Stimulated activated CD4-positive, alpha-beta T cell treated with anti-CD3 and anti-CD28 coated beads, Interleukin-2, amount 100 ng/mL, for 48 hours (primary cell): ENCODE measurements around the gene WDR11.
"Not testable (repeated sequence)": the region's sequence is repeated elsewhere in the genome, so short reads cannot be mapped to it uniquely, and the experiment has no call there.

ENCODE experiments used
- DNase-seq, 2 donors: peaks; one replicate each; pipeline ENCODE4 v3.0.0-alpha.2; 2020

The WDR11 gene

DNA sequence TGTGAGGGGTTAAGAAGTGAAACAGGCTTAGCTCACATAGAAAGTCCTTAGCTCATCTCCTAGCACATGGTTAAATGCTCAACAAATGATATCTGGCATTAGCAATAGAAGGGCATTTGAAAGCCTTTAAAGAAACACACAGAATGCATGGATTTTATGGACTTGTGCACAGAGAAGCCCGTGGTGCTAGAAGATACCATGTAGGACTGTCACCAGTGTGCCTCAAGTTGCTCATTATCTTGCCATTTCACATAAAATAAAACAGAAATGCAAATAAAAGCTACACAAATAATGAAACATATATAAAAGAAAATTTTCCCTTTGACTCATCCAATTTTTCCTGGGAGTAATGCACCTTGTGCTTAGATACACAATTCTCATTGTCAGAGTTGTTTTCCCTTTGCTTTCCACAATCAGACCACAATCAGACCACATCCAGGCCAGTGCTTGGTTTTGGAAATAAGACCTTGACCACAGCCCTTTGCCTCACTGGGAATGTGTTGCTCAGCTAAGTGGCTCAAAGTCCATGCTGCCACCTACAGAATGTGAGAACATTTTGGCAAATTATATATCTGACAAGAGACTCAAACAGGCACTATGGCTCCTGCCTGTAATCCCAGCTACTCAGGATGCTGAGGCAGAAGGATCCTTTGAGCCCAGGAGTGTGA, 9.5 kb upstream of the WDR11 start:
- no peak for DNase-seq

- no peak for DNase-seq
Observed at GRCh38 chr10:120854388-120854787, 3.2 kb downstream of the WDR11 start.

GRCh38 chr10:120861178-120861855, 10.2 kb downstream of the WDR11 start:
- DNase-seq = no peak

DNA sequence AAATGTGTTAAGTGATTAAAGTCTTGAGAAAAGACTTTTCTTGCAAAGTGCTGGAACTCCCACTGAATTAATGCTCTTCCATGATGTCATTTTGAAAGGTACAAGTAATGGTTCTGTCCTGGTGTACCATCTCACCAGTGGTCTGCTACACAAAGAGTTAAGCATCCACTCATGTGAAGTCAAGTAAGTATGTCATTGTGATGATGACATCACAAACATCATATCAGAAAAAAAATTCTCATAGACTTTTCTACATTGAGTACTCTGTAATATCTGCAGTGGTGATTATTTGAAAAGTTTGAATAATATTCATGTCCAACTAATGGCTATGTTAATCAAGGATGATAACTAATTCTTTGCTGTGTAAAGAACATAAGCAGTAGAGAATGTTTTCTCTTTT, 22.6 kb downstream of the WDR11 start:
- no peak for DNase-seq

- DNase-seq = no peak
Observed at GRCh38 chr10:120883071-120883470, 31.9 kb downstream of the WDR11 start.

DNA sequence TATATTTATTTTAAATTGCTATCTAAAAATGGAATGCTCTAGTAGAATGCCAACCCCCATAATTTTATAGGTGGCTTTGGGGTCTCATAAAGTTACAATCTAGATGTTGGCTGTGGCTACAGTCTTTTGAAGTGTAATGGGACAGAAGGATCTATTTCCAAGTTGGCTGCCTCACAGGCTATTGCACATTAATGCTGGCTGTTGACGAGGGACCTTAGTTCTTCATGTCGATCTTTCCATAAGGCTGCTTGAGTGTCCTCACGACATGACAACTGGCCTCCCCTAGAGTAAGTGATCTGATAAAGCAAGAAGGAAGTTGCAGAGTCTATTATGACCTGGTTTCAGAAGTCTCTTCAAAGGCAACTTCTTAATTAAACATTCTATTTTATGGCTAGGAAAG, 36.3 kb downstream of the WDR11 start:
- DNase-seq = no peak

GRCh38 chr10:120891365-120891764, 40.2 kb downstream of the WDR11 start:
- no peak for DNase-seq

- DNase-seq = no peak
Observed at GRCh38 chr10:120894556-120894955, 43.4 kb downstream of the WDR11 start.

DNA sequence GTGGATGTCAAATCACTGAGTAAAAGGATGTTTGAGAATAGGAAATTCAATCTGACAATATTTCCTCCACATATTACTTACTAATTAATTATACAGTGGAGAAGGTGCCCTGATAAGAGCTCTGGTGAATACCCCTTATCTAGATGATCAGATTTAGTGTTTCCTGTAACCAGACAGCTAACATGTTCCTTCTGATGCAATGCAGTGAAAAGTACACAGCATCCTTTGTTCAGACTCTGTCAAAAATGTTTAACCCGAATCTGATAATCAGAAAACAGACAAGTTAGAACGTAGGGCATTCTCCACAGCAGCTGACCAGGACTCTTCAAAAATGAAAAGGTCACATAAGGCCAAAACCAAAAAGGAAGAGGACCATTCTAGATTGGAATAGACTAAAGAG, 46.2 kb downstream of the WDR11 start:
- no peak for DNase-seq

DNA sequence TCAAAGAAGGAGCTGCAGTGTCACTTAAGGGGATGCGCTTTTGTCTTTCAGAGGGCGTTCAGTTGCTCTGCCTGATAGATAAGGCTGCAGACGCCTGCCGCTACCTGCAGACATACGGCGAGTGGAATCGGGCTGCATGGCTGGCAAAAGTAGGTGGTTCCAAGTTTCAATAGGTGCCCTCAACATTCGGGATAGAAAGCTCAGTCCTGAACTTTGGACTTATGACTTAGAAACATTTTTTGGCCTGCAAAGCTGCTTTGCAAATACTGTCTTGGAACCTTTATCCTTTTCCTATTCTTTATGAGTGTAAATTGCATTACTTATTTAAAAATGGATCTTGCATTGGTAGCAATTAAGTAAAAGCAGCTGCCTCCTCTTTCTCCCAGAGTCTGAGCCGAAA, 54.1 kb downstream of the WDR11 start:
- DNase-seq = no peak

DNA sequence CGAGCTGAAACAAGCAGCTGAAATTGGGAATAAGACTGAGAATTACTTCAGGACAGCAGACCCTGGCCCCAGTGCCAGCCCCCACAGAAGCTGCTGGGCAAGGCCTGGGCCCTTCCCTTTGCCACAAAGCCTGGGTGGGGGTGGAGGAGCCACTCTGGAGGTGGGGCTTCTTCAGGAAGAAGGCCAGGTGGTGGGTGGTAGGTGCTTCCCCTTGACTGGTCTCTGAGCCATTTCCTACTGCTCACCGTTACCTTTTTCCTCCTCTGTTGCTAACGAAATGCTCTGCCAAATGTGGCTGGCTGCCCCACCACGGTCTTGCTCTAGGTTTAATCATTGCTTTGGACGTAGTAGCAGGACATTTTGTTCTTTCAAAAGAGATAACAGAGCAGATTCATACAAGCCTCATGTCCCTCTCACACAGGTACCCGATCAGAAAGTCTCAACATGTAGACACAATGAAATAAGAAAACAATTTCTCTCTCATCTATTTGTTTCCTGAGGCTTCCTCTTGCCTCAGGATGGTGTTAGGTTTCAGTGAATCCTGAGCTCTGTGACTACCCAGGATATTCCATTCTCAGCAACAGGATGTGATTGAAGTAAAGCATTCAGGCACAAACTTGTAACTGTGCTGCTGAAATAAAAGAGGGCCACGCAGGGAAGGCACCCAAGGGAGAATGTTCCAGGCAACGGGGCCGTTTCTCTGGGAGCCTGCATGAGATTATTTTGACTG, 66.5 kb downstream of the WDR11 start:
- DNase-seq = no peak

DNA sequence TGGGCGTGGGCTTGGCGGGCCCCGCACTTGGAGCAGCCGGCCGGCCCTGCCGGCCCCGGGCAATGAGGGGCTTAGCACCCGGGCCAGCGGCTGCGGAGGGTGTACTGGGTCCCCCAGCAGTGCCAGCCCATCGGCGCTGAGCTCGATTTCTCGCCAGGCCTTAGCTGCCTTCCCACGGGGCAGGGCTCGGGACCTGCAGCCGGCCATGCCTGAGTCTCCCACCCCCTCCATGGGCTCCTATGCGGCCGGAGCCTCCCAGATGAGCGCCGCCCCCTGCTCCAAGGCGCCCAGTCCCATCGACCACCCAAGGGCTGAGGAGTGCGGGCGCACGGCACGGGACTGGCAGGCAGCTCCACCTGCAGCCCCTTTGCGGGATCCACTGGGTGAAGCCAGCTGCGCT, 72.7 kb downstream of the WDR11 start:
- DNase-seq = not testable (repeated sequence)

DNA sequence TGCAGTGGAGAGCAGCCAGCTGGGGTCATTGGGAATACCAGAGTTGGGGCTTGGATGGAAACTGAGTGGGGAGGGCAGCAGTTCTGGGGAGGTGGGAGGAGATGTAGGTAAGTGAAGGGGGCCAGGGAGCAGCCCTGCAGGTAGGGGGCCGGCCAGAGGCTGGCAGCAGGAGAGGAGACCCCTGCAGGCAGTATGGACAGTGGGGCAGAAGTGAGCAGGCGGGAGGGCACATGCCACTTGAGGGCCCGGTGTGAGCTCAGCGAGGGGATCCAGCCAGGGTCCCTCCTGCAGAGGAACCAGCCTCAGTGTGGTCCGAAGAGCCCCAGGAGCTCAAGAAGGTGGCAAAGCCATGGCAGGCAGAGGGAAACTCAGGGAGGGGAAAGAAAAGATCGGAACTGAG, 75.4 kb downstream of the WDR11 start:
- DNase-seq = no peak

DNA sequence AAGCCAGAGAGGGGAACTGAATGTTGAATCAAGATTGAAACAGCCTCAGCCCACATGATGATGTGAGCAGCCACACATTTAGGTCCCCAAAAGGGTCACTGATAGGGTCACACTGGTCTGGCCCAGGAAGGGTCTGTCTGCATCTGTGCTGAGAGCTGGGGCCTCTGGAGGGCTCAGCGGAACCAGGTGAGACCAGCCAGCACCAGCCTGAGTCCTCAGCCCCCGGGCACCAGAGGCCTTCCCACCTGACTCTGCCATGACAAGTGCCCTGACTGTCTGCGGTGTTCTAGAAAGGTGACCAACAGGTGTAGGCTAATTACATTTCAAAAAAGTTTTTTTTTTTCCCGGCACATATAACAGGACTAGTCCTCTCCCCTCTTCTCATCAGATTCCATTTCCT, 76.2 kb downstream of the WDR11 start:
- no peak for DNase-seq

GRCh38 chr10:120929166-120929565, 78.0 kb downstream of the WDR11 start:
- DNase-seq = no peak

GRCh38 chr10:120931423-120931822, 80.3 kb downstream of the WDR11 start:
- no peak for DNase-seq

DNA sequence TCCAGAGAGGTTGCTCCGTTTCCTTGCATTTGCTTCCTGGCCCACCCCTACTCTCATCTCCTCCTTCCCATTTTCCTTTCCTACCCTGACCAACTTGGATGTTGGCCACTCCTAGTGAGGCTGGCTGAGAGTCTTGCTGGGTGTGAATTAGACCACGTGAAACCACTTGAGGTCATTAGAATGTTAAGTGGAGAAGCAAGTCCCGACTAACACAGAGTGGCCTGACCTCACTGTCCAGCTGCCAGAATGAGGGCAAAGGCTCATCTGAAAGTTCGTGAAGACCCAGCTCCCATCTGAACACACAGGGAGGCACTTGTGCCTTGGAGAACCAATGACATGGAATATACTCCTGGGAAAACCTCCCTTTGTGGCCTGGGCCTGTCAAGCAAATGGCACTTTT, 80.8 kb downstream of the WDR11 start:
- DNase-seq = no peak

- DNase-seq = no peak
Observed at GRCh38 chr10:120938822-120939221, 87.7 kb downstream of the WDR11 start.

- no peak for DNase-seq
Observed at GRCh38 chr10:120940299-120940900, 89.2 kb downstream of the WDR11 start.

GRCh38 chr10:120941501-120941900, 90.3 kb downstream of the WDR11 start:
- DNase-seq = no peak

DNA sequence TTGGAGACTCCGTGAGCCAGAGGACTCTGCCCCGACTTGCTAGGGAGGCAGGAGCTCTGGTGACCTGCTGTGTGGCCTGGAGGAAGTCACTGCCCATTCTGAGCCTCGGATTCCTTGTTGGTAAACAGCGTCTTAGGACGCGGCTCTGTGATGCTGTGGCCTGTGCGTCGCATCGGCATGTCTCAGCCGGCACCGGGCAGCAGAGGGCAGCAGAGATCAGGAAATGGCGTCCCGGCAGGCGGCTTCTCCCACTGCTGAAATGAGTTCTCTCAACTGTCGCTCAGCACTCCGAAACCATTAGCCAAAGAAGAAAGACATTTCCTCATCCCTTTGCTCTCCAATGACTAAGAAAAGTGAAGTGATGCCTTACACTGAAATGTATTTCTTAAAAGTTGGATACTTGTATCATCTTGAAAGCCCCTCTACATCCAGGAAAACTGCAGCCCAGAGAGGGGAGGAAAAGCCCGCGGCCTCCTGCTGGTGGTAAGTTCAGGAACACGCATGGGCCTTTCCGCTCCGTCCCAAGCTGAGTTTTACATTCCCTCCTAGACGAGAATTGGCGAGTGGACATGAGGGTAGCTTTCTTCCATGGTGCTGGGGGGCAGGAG, 91.7 kb downstream of the WDR11 start:
- DNase-seq = peak; percentile 77 to 80

DNA sequence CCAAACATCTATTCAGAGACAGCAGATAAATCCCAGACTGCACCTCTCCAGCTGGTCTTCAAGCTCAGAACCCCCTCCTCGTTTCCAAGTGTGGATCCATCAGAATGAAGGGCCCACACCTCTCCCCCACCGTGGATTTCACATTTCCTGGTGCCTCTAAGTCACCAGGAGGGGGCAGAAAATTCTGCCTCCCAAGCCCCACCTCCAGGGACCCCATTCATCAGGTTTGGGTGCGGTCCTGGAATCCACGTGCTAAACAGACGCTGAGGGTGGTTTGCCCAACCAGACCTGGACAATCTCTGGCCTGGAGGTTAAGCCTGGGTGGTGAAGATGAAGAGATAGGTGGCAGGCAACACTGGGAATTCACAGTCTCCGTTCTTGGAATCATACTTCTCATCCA, 92.4 kb downstream of the WDR11 start:
- no peak for DNase-seq

DNA sequence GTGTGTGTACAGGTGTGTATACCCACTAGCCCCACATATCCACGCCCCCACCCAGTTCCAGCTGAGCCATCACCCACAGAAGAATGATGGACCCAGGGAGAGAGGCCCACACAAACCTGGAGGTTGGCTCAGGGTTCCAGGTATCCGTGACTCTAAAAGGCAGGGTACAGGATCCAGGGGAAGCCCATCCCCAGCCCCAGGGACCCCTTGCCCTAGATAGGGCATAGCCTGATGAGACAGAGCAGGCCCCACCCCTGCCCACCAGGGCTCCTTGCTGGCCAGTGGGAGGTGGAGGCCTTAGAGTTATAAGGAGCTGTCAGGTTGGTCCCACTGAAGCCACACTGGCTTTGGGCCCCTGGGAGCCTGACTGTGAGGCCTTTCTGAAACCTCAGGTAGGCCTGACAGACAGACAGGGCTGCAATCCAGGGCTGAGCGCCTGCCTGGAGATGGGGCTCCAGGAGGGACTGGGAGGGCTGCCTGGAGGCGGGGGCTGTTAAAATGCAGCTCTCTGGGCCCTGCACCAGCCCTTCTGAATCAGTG, 93.5 kb downstream of the WDR11 start:
- DNase-seq = no peak
